Measurements from ENCODE around the gene KCNQ1. TPM values are rescaled to one million over a fixed set of nuclear protein-coding genes. Genes with fewer than 3 reads are reported as not detected.

The KCNQ1 gene
- total RNA-seq, 2 donors from 2014 or later = 4.4 to 25.3 TPM

DNA sequence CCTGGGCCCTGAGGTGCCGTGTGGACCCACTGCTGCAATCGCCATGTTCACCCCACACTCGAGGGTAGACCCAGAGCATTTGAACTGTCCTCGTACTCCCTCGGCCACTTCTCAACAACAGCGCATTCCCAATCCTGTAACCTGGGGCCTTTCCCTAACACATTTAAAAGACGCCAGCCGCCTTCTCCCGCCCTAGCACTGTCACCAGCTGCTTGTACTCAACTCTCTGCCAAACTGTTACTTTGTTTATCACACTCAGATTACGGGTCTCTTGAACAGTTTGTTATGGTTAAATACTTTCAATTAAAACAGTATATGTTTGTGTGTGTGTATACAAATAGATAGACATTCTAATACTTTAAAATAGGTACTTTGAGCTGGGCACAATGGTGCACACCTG lies 420.1 kb downstream of the KCNQ1 start:
- H3K4me1 ChIP-seq (ENCODE audit: control insufficient read depth in 1 of 2, low read depth in 2 of 2) = peaks cover 0 to 11% of the 10 kb centered on the region in 2 donors
- no peak overlapping the region for H3K27ac ChIP-seq
- no peak overlapping the region for H3K4me3 ChIP-seq
- no peak for DNase-seq (ENCODE audit: low spot score)
- TF ChIP-seq, protein P1, sequence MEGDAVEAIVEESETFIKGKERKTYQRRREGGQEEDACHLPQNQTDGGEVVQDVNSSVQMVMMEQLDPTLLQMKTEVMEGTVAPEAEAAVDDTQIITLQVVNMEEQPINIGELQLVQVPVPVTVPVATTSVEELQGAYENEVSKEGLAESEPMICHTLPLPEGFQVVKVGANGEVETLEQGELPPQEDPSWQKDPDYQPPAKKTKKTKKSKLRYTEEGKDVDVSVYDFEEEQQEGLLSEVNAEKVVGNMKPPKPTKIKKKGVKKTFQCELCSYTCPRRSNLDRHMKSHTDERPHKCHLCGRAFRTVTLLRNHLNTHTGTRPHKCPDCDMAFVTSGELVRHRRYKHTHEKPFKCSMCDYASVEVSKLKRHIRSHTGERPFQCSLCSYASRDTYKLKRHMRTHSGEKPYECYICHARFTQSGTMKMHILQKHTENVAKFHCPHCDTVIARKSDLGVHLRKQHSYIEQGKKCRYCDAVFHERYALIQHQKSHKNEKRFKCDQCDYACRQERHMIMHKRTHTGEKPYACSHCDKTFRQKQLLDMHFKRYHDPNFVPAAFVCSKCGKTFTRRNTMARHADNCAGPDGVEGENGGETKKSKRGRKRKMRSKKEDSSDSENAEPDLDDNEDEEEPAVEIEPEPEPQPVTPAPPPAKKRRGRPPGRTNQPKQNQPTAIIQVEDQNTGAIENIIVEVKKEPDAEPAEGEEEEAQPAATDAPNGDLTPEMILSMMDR (IDR thresholded peaks at IDR 0.05) = no peak
- no peaks in the 10 kb centered on the region for H3K9me3 ChIP-seq
- ATAC-seq (ENCODE audit: insufficient number of reproducible peaks, low FRiP score, low read depth) = no peak
- H3K36me3 ChIP-seq = no peaks in the 10 kb centered on the region
- H3K27me3 ChIP-seq (replicated peaks; ENCODE audit: insufficient read depth) = peaks cover 5% of the 10 kb centered on the region

DNA sequence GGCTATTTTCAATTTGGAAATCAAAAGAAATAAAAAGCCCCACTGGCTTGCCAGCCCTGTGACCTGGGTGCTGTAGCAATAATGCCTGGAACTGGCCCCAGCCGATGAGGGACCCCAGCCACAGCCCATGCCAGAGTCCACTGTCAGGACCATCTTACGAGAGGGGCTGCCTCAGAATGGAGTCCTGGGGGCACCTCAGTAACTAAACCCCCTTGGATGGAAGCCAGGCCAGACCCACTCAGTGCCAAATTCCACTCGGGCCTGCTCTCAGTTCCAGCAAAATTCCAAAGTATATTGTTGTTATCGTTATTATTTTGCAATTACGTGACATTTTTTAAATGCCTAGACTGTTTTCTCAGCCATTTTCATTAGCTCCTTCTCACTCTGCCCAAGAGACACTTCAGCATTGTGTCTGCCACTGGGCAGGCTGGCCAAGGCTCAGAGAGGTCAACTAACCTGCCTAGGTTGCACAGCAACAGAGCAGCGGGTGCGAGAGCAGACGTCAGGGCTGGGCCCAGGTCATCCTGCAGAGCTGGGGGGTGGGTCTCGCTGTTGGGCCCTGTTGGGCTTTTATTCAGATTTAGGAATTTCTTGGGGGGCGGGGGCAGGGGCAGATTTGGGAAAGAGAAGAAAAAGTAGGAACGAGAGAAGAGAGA lies 421.2 kb downstream of the KCNQ1 start:
- ATAC-seq (ENCODE audit: insufficient number of reproducible peaks, low FRiP score, low read depth) (no peak), DNase-seq (ENCODE audit: low spot score) (no peak)
- TF ChIP-seq, protein P1 (IDR thresholded peaks at IDR 0.05) = no peak
- no peaks in the 10 kb centered on the region for H3K9me3 ChIP-seq
- no peak overlapping the region for H3K27ac ChIP-seq
- no peaks in the 10 kb centered on the region for H3K36me3 ChIP-seq
- H3K27me3 ChIP-seq (replicated peaks; ENCODE audit: insufficient read depth) = peaks cover 5% of the 10 kb centered on the region
- H3K4me3 ChIP-seq = no peak overlapping the region
- peaks cover 0 to 17% of the 10 kb centered on the region in 2 donors for H3K4me1 ChIP-seq (ENCODE audit: control insufficient read depth in 1 of 2, low read depth in 2 of 2)

DNA sequence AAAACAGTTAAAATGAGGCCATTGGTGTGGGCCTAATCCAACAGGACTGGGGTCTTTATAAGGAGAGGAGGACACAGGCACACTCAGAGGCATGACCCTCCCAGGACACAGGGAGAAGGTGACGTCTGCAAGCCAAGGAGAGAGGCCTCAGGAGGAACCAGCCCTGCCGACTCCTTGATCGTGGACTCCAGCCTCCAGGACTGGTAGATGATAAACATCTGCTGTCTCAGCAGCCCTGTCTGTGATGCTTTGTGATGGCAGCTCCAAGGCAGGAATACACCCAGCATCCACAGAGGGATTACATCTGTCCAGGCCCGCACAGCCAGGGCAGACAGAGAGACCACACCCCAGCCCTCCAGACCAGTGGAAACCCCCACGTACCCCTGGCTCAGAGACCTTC lies 422.3 kb downstream of the KCNQ1 start:
- Histone ChIP-seq H3K4me3 (no peak overlapping the region), H3K4me1 (ENCODE audit: control insufficient read depth in 1 of 2, low read depth in 2 of 2) (peaks cover 6 to 21% of the 10 kb centered on the region in 2 donors), H3K27ac (no peak overlapping the region), H3K36me3 (no peaks in the 10 kb centered on the region), H3K9me3 (no peaks in the 10 kb centered on the region), H3K27me3 (replicated peaks; ENCODE audit: insufficient read depth) (peaks cover 5% of the 10 kb centered on the region)
- ATAC-seq (ENCODE audit: insufficient number of reproducible peaks, low FRiP score, low read depth) (no peak), DNase-seq (ENCODE audit: low spot score) (no peak)
- TF ChIP-seq, protein P1 (IDR thresholded peaks at IDR 0.05) = no peak

DNA sequence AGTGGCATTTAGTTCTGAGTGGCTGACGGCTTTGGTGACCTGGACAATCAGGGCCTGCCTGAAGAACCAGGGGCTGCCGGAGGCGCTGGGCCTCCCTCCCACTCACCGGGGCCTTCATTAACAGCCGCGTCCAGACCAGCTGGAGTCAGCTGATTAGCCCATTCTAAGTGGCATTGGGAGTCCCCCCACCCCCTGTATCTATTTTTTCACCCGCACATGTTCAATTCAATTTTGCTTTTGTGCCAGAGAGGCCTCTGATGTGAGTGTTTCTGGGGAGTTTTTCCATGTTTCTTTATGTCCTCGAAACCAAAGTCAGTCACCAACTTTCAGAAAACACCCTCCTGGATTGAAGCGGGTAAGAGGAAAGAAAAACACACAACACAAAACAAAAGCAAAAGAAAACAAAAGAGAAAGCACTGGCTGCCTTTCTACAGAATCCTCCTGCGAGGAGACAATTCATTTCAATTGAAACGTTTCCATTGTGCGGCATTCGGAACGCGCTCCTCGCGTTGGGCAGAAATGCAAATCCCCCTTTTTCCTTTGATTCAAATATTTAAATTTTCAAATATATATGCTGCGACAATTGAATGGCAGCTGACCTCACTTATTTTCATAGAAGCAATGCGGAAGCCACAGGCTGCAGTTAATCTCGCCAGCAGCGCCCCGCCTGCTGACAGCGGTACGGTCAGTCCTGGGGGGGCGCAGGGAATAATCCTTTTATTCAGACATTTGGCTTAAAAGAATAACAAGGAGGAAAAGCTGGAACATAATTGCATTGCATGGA lies 423.1 kb downstream of the KCNQ1 start:
- Histone ChIP-seq H3K27ac (no peak overlapping the region), H3K9me3 (no peaks in the 10 kb centered on the region), H3K4me3 (peak overlapping the region; percentile 49), H3K4me1 (ENCODE audit: control insufficient read depth in 1 of 2, low read depth in 2 of 2) (peaks cover 6 to 13% of the 10 kb centered on the region in 2 donors), H3K36me3 (no peaks in the 10 kb centered on the region), H3K27me3 (replicated peaks; ENCODE audit: insufficient read depth) (peaks cover 5% of the 10 kb centered on the region)
- ATAC-seq (ENCODE audit: insufficient number of reproducible peaks, low FRiP score, low read depth) = no peak
- no peak for DNase-seq (ENCODE audit: low spot score)
- TF ChIP-seq, protein P1 (IDR thresholded peaks at IDR 0.05) = no peak

DNA sequence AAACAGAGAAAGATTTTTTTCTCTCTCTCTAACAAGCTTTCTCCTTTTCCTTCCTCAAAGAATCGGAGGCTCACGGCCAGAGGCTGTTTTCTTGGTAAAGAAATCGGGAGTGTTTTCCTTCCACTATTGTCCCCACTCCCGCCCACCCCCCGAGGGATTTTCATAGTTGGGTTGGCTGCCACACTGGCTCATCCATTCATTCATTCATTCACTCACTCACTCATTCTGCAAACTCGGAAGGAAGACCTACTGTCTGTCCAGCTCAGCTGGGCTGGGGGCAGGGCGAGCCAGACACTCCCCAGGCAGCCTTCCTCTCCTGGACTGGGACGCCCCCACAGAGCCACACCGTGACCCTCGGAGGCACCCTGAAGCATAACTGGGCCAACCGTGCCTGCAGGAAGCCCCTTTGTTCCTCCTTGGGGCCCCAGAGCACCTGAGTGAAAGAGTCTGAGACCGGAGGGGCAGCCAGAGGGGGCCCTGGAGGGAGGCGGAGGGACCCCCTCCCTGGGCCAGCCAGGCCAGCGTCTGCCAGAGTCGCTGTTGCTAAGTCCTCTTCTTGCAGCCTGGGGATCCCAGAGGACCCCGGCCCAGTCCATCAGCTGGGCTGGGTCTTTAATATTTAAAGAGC lies 423.8 kb downstream of the KCNQ1 start:
- H3K4me3 ChIP-seq = peak overlapping the region; percentile 49
- no peak for ATAC-seq (ENCODE audit: insufficient number of reproducible peaks, low FRiP score, low read depth)
- H3K27me3 ChIP-seq (replicated peaks; ENCODE audit: insufficient read depth) = peaks cover 5% of the 10 kb centered on the region

More for the DNA sequence above, 423.8 kb downstream of the KCNQ1 start:
- Histone ChIP-seq H3K4me1 (ENCODE audit: control insufficient read depth in 1 of 2, low read depth in 2 of 2) (peaks cover 6 to 10% of the 10 kb centered on the region in 2 donors), H3K36me3 (no peaks in the 10 kb centered on the region), H3K27ac (no peak overlapping the region), H3K9me3 (no peaks in the 10 kb centered on the region)
- no peak for DNase-seq (ENCODE audit: low spot score)
- TF ChIP-seq, protein P1 (IDR thresholded peaks at IDR 0.05) = no peak
